NCI-H1417 (cell line): Measurements from ENCODE around the gene LGALS3BP.

Experiments
- DNase-seq, 3 experiments: peaks; one replicate each; lab custom pipeline; 2025; lab: John Stamatoyannopoulos, UW

LGALS3BP gene

GRCh38 chr17:78937561-78937960 lies 42.2 kb downstream of the LGALS3BP start:
- no peak for DNase-seq

- no peak for DNase-seq
Observed at GRCh38 chr17:78935419-78936323, 44.1 kb downstream of the LGALS3BP start.

GRCh38 chr17:78934681-78935418 lies 44.9 kb downstream of the LGALS3BP start:
- DNase-seq = no peak

- DNase-seq = peak; percentile 50 to 90 (median 76)
Observed at GRCh38 chr17:78933959-78934568, 45.7 kb downstream of the LGALS3BP start.

GRCh38 chr17:78933025-78933958 lies 46.4 kb downstream of the LGALS3BP start:
- peak in 1 of 3 experiments; percentile 36 for DNase-seq

- no peak for DNase-seq
Observed at GRCh38 chr17:78929908-78930775, 49.6 kb downstream of the LGALS3BP start.

GRCh38 chr17:78925662-78926555 lies 53.8 kb downstream of the LGALS3BP start:
- peak in 1 of 3 experiments; percentile 69 for DNase-seq

- peak; percentile 74 to 88 (median 85) for DNase-seq
Observed at GRCh38 chr17:78925234-78925633, 54.5 kb downstream of the LGALS3BP start, which contains the start of gene TIMP2. TIMP2 (minus strand) TSS chr17:78925387; CDS start chr17:78925088, 299 bp downstream.

GRCh38 chr17:78924481-78925151 lies 55.1 kb downstream of the LGALS3BP start:
- peak in 2 of 3 experiments; percentile 31 to 49 for DNase-seq

GRCh38 chr17:78923660-78924453 lies 55.9 kb downstream of the LGALS3BP start:
- DNase-seq = peak; percentile 25 to 65 (median 34)

GRCh38 chr17:78922816-78923498 lies 56.8 kb downstream of the LGALS3BP start:
- DNase-seq = no peak

GRCh38 chr17:78921437-78921971 lies 58.2 kb downstream of the LGALS3BP start:
- DNase-seq = no peak
